HG02870 (cell line): Measurements from ENCODE around the gene RPP30.
"Not testable (repeated sequence)": the region's sequence is repeated elsewhere in the genome, so short reads cannot be mapped to it uniquely, and the experiment has no call there.

Experiments used
- ATAC-seq: cut with Tn5 transposase; IDR thresholded peaks from one replicate; pipeline ENCODE4 v1.9.1; 2021; ENCODE audit warnings: mild to moderate bottlenecking, moderate library complexity; ENCODE audit not compliant: unreplicated experiment

RPP30 gene

DNA sequence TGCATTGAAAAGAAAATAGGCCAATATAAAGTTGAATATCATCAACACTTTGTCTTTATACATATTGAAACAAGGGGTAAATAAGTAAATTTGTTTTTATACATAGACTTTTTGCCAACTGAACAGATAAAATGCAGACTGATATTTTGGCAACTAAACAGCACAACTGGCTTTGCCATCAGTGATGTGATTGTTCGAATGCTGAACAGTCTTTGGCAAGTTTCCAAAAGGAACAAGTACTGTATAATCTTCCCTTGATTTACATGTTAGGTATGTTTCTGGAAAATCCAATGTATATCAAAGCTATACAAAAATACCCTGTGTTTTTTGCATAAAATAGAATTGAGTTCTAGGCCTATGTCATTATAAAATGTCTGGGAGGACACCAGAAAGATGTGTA is 67.3 kb downstream of the RPP30 start:
- ATAC-seq = no peak

- no peak for ATAC-seq
Observed at GRCh38 chr10:90939648-90940047, 67.9 kb downstream of the RPP30 start.

- ATAC-seq = not testable (repeated sequence)
Observed at GRCh38 chr10:90942980-90943379, 71.2 kb downstream of the RPP30 start.

DNA sequence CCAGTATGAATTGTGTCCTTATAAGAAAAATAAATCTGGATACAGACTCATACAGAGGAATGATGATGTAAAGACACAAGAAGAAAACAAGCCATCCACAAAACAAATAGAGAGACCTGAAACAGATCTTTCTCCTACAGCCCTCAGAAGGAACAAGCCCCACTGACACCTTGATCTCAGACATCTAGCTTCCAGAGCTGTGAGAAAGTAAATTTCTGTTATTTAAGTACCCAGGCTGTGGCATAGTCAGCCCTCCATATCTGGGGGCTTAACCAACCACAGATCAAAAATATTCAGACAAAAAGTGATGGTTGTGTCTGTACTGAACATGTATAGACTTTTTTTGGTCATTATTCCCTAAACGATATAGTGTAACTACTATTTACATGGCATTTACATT is 73.0 kb downstream of the RPP30 start:
- ATAC-seq = no peak

DNA sequence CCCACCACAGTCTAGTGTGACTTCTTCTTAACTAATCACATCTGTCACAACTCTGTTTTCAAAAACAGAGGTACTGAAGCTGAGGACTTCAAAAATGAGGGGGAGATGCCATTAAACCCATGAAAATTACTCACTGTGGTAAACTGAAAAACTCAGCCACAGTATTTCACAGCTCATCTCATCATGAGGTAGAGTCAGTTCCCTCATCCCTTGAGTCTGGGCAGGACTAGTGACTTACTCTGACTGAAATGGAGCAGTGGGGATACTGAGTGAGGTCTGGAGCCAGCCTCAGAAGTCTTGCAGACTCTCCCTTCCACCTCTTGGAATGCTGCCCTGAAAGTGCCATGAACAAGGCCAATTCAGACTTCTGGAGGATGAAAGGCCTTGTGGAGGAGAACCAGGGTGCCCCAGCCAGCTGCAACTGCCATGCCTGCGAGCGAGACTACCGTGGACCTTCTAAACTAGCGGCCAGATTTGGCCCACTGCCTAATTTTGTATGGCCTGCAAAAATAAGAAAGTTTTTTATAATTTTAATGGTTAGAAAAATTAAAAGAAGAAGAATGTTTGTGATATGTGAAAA is 73.8 kb downstream of the RPP30 start:
- ATAC-seq = no peak

GRCh38 chr10:90947030-90947960 is 75.5 kb downstream of the RPP30 start:
- no peak for ATAC-seq
